Activated T-cell treated with anti-CD3 and anti-CD28 coated beads for 4 hours (primary cell): ENCODE results near the gene GPR15.

ENCODE experiments used
- DNase-seq: peaks from one replicate; pipeline ENCODE4 v3.0.0-alpha.2; 2020

GPR15 gene

GRCh38 chr3:98532275-98532637, 478 bp downstream of the GPR15 start:
- no peak for DNase-seq

- DNase-seq: no peak
These were observed 1.2 kb downstream of the GPR15 start for GRCh38 chr3:98532709-98533571.

GRCh38 chr3:98534168-98534567, 2.4 kb downstream of the GPR15 start:
- DNase-seq: no peak

GRCh38 chr3:98534734-98535133, 3.0 kb downstream of the GPR15 start:
- no peak for DNase-seq

- DNase-seq: no peak
These were observed 4.8 kb downstream of the GPR15 start for GRCh38 chr3:98536456-98537017.

GRCh38 chr3:98540346-98540745, 8.6 kb downstream of the GPR15 start:
- no peak for DNase-seq

GRCh38 chr3:98541695-98542094, 9.9 kb downstream of the GPR15 start:
- DNase-seq: no peak

- DNase-seq: no peak
These were observed 10.8 kb downstream of the GPR15 start for GRCh38 chr3:98542623-98543022.

GRCh38 chr3:98545940-98546339, 14.2 kb downstream of the GPR15 start:
- no peak for DNase-seq

GRCh38 chr3:98548544-98548943, 16.8 kb downstream of the GPR15 start:
- DNase-seq: no peak

- DNase-seq: no peak
These were observed 19.1 kb downstream of the GPR15 start for GRCh38 chr3:98550833-98551232.

GRCh38 chr3:98551236-98551635, 19.5 kb downstream of the GPR15 start:
- DNase-seq: no peak

- DNase-seq: no peak
These were observed 20.0 kb downstream of the GPR15 start for GRCh38 chr3:98551754-98552153.

GRCh38 chr3:98552232-98553020, 20.6 kb downstream of the GPR15 start:
- no peak for DNase-seq

GRCh38 chr3:98553021-98553563, 21.3 kb downstream of the GPR15 start:
- no peak for DNase-seq

- no peak for DNase-seq
These were observed 22.0 kb downstream of the GPR15 start for GRCh38 chr3:98553753-98554152.

GRCh38 chr3:98554580-98554979, 22.8 kb downstream of the GPR15 start:
- no peak for DNase-seq

GRCh38 chr3:98555025-98555379, 23.2 kb downstream of the GPR15 start:
- no peak for DNase-seq

GRCh38 chr3:98556164-98557130, 24.7 kb downstream of the GPR15 start:
- DNase-seq: peak; percentile 50

- peak; percentile 19 for DNase-seq
These were observed 25.7 kb downstream of the GPR15 start for GRCh38 chr3:98557324-98558010.

GRCh38 chr3:98558100-98558827, 26.5 kb downstream of the GPR15 start:
- no peak for DNase-seq
